Esophagus muscularis mucosa (tissue), 4 donors: ENCODE results near the gene DTNBP1. TPM values are rescaled to one million over a fixed set of nuclear protein-coding genes. Genes with fewer than 3 reads are reported as not detected.

Experiments used
- DNase-seq: peaks from one replicate; pipeline ENCODE4 v3.0.0-alpha.2; 2017; ENCODE audit errors: extremely low spot score
- H3K27ac ChIP-seq, 4 donors: fragments of 200-600 bp; sonication (generic); replicated peaks in 1 of 4; 1 replicate in 3 of 4; 2 replicates in 1 of 4; pipeline ENCODE4 v1.5.1; 2016 to 2019; ENCODE audit warnings: mild to moderate bottlenecking in 1 of 4
- H3K27me3 ChIP-seq, 4 donors: fragments of 200-600 bp; sonication (generic); one replicate each; pipeline versions ENCODE4 v1.5.1 to v1.6.0; 2016 to 2019
- H3K36me3 ChIP-seq, 4 donors: fragments of 200-600 bp; sonication (generic); one replicate each; pipeline ENCODE4 v1.5.1; 2016 to 2019
- H3K4me1 ChIP-seq, 4 donors: fragments of 200-600 bp; sonication (generic); one replicate each; pipeline ENCODE4 v1.5.1; 2016 to 2019
- H3K4me3 ChIP-seq, 4 donors: fragments of 200-600 bp; sonication (generic); 1 replicate in 2 of 4; 2 replicates in 2 of 4; pipeline ENCODE4 v1.5.1; 2016 to 2019; ENCODE audit warnings: mild to moderate bottlenecking in 4 of 4, moderate library complexity in 1 of 4
- H3K9me3 ChIP-seq, 4 donors: fragments of 200-600 bp; sonication (generic); 1 replicate in 3 of 4; 2 replicates in 1 of 4; pipeline ENCODE4 v1.5.1; 2016 to 2019
- EP300 ChIP-seq: sonication (generic); formaldehyde crosslinking; IDR thresholded peaks from one replicate; pipeline ENCODE4 v1.6.1; 2017; ENCODE audit warnings: antibody characterized with exemption
- POLR2A ChIP-seq: fragments of 450-650 bp; IDR thresholded peaks from one replicate; pipeline ENCODE4 v1.6.1; 2017; ENCODE audit warnings: antibody characterized with exemption, moderate library complexity, mild to moderate bottlenecking, low read depth
- POLR2AphosphoS5 ChIP-seq, 2 donors: sonication (generic); formaldehyde crosslinking; IDR thresholded peaks; one replicate each; pipeline ENCODE4 v1.6.1; 2017; ENCODE audit warnings: antibody characterized with exemption in 2 of 2
- WGBS: methylation state at CpG from one replicate; pipeline ENCODE4 v1.1.5; 2018; 5-methylcytosine and 5-hydroxymethylcytosine counted together
- intact Hi-C: fragments of 100-400 bp; cut with DNase I; formaldehyde crosslinking; loops from one replicate; pipeline ENCODE4 v1.15.1; 2023
- total RNA-seq, 4 donors: library from RNA; depleted of rRNA; stranded (reverse); fragments of >200 nt; gene quantifications; one replicate each; pipeline versions ENCODE4 v1.1.0 to v1.2.1, GENCODE V29; 2016
- TF ChIP-seq, protein P1 (sequence below), 3 experiments: fragments of 200-600 bp in 2 of 3; fragments of 450-650 bp in 1 of 3; sonication (generic) in 2 of 3; IDR thresholded peaks; one replicate each; pipeline ENCODE4 v1.5.1; 2017 to 2019; ENCODE audit warnings: antibody characterized with exemption in 3 of 3, mild to moderate bottlenecking in 2 of 3, moderate library complexity in 1 of 3

DTNBP1 gene
- total RNA-seq, 4 donors from 2014 or later = 18.3 to 26.8 (median 25.4) TPM

DNA sequence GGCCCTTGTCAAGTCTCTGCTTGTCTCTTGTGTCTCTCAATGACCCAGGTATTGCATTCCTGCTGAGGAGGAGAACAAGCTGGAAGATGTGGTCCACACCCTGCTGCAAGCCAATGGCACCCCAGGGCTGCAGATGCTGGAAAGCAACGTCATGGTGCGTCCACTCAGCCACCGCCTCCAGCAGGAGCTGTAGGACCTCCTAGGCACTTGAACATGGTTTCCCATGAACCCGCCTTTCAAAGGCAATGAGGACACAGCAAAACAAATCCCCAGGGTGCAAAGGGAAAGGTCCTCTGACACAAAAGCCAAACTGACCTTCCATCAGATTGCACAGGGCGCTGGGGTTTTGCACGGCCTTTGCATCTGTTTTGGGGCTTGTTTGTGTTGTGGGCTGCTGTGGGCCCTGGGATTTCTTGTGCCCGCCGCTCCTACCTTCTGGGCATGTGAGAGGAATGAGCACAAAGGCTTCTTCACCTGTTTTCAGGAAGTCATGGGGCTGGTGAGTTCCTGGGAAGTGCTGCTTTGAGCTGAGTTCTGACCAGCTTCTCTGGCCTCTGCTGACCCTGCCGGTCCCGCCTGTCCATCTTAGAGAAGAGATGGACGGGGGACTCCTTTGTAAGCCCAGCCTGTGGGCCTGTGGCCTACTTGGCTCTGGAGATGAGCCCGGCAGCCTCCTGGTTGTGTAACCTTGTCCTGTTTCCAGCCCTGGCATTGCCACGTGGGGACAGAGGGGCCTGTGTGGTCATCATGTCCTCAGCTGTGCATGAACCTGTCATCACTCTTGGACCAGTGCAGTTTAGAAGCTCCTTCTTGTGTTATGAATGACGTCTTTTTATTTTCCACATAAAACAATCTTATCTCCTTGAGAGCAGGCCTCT is 151.3 kb downstream of the DTNBP1 start:
- H3K4me1 ChIP-seq = peaks cover 0 to 14% (median 0%) of the 10 kb centered on the region in 4 donors
- no peak overlapping the region for H3K27ac ChIP-seq
- WGBS = 86% methylated on average over 12 of the region's 14 CpGs
- peaks cover 24 to 93% (median 74%) of the 10 kb centered on the region in 4 donors for H3K36me3 ChIP-seq
- intact Hi-C loops = no loop called here
- no peak for DNase-seq
- no peak for TF ChIP-seq EP300
- no peak for TF ChIP-seq POLR2A
- no peak for TF ChIP-seq POLR2AphosphoS5 (IDR thresholded peaks at IDR 0.05)
- TF ChIP-seq, protein P1, sequence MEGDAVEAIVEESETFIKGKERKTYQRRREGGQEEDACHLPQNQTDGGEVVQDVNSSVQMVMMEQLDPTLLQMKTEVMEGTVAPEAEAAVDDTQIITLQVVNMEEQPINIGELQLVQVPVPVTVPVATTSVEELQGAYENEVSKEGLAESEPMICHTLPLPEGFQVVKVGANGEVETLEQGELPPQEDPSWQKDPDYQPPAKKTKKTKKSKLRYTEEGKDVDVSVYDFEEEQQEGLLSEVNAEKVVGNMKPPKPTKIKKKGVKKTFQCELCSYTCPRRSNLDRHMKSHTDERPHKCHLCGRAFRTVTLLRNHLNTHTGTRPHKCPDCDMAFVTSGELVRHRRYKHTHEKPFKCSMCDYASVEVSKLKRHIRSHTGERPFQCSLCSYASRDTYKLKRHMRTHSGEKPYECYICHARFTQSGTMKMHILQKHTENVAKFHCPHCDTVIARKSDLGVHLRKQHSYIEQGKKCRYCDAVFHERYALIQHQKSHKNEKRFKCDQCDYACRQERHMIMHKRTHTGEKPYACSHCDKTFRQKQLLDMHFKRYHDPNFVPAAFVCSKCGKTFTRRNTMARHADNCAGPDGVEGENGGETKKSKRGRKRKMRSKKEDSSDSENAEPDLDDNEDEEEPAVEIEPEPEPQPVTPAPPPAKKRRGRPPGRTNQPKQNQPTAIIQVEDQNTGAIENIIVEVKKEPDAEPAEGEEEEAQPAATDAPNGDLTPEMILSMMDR (IDR thresholded peaks at IDR 0.05) = no peak
- H3K27me3 ChIP-seq = no peaks in the 10 kb centered on the region
- H3K9me3 ChIP-seq = no peaks in the 10 kb centered on the region
- no peak overlapping the region for H3K4me3 ChIP-seq

DNA sequence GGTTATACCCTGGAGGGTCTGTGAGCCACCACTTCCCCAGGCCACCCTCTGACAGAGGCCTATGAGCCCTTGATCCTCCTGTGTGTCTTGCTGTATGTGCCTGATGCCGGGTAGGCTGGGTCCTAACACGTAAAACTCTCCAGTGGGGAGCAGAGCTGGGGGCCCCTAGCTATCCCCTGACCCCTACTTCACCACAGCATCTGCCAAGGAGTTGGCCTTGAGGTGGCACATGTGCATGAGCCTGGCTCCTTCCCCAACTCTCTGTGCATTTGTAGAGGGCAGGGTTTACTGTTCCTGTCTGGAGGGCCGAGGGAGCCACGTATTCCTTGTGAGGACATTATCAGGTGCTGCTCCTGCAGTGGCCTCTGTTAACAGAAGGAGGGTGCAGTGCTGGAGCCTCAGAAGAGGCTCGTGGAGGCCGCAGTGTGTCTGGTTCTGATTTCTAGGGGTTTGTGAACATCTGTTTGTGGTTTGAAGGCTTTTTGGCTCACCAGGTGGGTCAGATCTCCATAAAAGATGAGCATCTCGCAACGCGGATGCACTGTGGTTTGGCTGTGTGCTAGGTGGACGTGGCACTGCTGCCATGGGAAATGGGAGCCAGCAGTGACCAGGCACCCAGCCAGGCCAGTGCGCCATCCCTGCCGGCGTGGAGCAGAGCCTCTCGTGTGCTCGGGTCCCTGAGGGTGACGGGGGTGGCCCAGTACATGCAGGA is 152.1 kb downstream of the DTNBP1 start:
- Histone ChIP-seq H3K36me3 (peaks cover 24 to 88% (median 69%) of the 10 kb centered on the region in 4 donors), H3K9me3 (no peaks in the 10 kb centered on the region), H3K27ac (no peak overlapping the region), H3K27me3 (no peaks in the 10 kb centered on the region), H3K4me1 (peaks cover 7 to 15% (median 8%) of the 10 kb centered on the region in 4 donors), H3K4me3 (no peak overlapping the region)
- 91% methylated on average over 15 of the region's 16 CpGs for WGBS
- TF ChIP-seq, protein P1 (IDR thresholded peaks at IDR 0.05) = no peak
- TF ChIP-seq EP300 = no peak
- no peak for TF ChIP-seq POLR2AphosphoS5 (IDR thresholded peaks at IDR 0.05)
- no peak for DNase-seq
- intact Hi-C loops = no loop called here

DNA sequence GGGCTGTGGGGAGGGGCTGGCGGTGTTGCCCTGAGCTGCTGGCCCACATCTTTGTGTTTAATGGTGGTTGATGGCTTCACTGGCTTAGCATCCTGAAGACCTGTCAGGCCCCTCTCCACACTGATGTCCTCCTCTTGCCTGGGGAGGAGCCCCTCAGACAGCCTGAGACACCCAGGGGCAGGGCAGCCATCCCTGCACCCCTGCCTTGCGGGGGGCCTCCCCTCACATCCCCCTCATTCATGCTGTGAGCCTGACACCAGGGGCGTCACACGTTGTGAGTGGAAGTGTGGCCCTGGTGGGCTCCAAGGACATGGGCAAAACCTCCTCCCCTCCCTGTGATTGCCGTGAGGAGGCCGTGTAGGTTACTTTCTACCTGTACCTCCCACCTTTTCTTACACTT is 152.7 kb downstream of the DTNBP1 start:
- peaks cover 12 to 21% (median 14%) of the 10 kb centered on the region in 4 donors for H3K4me1 ChIP-seq
- H3K27me3 ChIP-seq = no peaks in the 10 kb centered on the region
- 91% methylated on average over 6 of the region's 6 CpGs for WGBS
- H3K27ac ChIP-seq = no peak overlapping the region
- H3K36me3 ChIP-seq = peaks cover 24 to 83% (median 67%) of the 10 kb centered on the region in 4 donors
- intact Hi-C loops = no loop called here
- no peak for DNase-seq
- TF ChIP-seq, protein P1 (IDR thresholded peaks at IDR 0.05) = no peak
- TF ChIP-seq POLR2A (no peak), POLR2AphosphoS5 (IDR thresholded peaks at IDR 0.05) (no peak), EP300 (no peak)
- H3K4me3 ChIP-seq = no peak overlapping the region
- no peaks in the 10 kb centered on the region for H3K9me3 ChIP-seq

DNA sequence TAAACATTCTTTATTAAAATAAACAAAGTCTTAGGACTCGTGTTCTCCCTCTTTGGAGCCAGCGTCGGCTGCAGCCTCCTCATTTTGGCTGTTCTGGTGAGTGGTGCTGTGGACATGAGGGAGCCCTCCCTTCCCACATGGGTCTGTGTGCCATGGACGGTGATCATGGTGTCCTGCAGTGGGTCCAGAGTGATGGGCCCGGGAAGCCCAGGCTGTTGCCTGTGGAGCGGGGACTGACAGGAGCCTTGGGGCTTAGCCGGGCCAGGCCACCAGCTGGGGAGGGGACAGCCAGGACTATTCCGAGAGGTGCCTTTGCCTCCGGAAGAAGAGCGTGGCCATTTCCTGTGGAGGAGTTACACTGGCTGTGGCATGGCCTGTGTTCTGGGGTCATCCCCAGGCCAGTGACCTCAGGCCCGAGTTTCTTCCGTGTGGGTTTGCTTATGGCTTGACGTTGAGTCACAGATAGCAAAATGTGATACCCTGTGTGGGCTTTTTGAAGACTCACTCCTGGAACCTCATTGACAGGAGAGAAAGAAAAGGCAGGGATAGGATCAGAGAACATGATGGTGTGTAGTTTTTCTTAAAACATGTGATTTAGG is 153.4 kb downstream of the DTNBP1 start:
- H3K36me3 ChIP-seq = peaks cover 24 to 78% (median 63%) of the 10 kb centered on the region in 4 donors
- H3K4me1 ChIP-seq = peaks cover 19 to 28% (median 20%) of the 10 kb centered on the region in 4 donors
- no peaks in the 10 kb centered on the region for H3K9me3 ChIP-seq
- intact Hi-C loops = no loop called here
- no peak overlapping the region for H3K4me3 ChIP-seq
- H3K27me3 ChIP-seq = no peaks in the 10 kb centered on the region
- no peak overlapping the region for H3K27ac ChIP-seq
- TF ChIP-seq, protein P1 (IDR thresholded peaks at IDR 0.05) = no peak
- TF ChIP-seq EP300 (no peak), POLR2AphosphoS5 (IDR thresholded peaks at IDR 0.05) (no peak), POLR2A (no peak)
- 87% methylated on average over 12 of the region's 13 CpGs for WGBS
- no peak for DNase-seq
